ENCODE results near the gene WDR7.

Gene WDR7

DNA sequence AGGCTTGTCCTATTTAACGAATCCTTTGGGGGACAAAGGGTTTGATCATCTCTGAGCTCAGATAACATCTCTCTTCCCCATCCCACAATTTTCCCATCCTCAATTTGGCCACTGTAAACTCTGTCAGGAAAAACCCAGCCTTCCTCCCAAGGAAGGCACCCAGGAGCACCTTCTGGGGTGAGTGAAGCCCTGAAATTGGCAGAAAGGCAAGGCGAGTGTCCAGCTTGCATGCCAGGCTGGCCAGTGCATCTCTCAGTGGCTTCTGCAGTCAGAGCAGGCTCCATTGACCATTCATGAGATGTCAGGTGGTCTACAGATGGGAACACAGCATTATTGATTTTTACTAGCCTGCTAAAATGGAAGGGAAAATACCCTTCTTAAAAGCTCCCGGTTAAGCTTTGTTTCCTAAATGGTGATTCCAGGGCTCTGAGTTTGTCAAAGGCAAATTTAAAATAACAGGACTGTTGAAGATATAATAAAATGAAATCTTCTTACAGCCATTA lies 412.5 kb downstream of the WDR7 start:
- WGBS, 2 experiments (ENCODE audit: insufficient coverage in 2 of 2) = 91 to 100% methylated on average over 2 of the region's 3 CpGs
- H3K27ac ChIP-seq (ENCODE audit: low read depth, low read length, severe bottlenecking) = no peak overlapping the region
- no peaks in the 10 kb centered on the region for H3K9me3 ChIP-seq (ENCODE audit: control insufficient read depth, low read length)
- H3K36me3 ChIP-seq (ENCODE audit: control insufficient read depth, insufficient read depth, low read length) = no peaks in the 10 kb centered on the region
- no peaks in the 10 kb centered on the region for H3K4me1 ChIP-seq (ENCODE audit: control insufficient read depth, insufficient read depth, low read length, poor library complexity, severe bottlenecking)
- H3K4me3 ChIP-seq (ENCODE audit: extremely low read depth, insufficient read depth, low read length, poor library complexity, severe bottlenecking) = no peak overlapping the region

DNA sequence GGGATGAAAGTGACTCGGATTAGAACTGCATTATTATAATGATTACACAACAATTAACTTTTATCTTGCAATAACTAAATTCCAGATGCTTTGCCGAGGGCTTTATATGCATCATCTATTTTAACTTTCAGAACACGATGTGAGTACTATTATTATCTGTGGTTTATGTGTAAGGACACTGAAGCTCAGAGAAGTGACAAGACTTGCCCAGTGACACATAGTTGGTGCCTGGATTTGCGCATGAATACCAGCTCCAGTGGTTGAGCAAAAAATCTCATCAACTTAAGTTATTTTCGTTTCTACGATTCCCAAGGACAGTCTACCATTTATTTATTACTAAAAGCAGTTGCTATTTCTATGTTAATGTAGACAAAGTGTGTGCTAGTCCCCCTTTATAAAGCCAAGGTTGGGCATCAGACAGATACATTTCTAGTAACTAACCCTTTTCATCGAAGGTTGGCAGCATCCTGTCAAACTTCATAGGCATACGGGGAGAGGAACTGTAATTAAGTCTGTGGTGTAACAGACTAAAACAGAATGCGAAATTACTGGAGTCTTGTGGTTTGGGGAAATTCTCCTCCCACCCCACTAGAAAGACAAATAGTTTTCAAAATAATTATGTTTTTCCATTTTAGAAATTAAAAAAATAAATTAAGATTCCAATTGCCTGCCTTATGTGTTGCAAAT lies 422.5 kb downstream of the WDR7 start:
- WGBS, 2 experiments (ENCODE audit: insufficient coverage in 2 of 2) = 94% methylated on average over 3 of the region's 9 CpGs; no CpG with 5 or more reads in 1 of the 2 experiments
- no peaks in the 10 kb centered on the region for H3K36me3 ChIP-seq (ENCODE audit: control insufficient read depth, insufficient read depth, low read length)
- no peak overlapping the region for H3K4me3 ChIP-seq (ENCODE audit: extremely low read depth, insufficient read depth, low read length, poor library complexity, severe bottlenecking)
- no peak overlapping the region for H3K27ac ChIP-seq (ENCODE audit: low read depth, low read length, severe bottlenecking)
- no peaks in the 10 kb centered on the region for H3K9me3 ChIP-seq (ENCODE audit: control insufficient read depth, low read length)
- no peaks in the 10 kb centered on the region for H3K4me1 ChIP-seq (ENCODE audit: control insufficient read depth, insufficient read depth, low read length, poor library complexity, severe bottlenecking)

DNA sequence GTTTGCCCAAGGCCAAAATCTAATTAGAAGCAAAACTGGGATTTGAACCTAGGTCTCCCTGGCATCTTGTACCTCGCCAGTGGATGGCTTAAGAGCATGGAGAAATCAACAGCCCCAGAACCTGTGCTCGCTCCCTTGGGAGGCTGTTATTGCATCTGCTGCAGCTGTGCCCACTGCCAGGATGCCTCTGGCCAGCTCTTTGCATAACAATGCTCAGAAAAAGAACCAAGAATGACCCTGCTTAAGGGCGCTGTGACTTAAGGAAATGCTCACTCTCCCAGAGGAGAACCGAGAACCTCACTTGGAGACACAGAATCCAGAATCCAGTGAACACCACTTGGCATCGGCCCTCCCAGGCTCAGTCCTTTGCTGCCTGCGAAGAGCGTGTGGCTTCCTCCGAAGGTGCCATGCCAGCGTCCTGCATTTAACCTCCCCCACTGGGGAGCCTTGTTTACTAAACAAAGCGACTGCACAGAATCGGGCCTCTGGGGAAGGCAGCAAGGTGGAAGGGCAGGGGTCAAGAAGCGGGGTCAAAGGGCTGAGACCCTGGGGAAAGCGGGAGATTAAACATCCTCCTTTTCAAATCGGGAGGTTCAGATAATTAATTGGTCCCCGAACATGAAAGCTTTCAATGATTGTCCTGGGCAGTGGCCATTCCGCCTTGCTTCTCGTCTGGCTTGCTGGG lies 424.7 kb downstream of the WDR7 start:
- no peaks in the 10 kb centered on the region for H3K4me1 ChIP-seq (ENCODE audit: control insufficient read depth, insufficient read depth, low read length, poor library complexity, severe bottlenecking)
- no peaks in the 10 kb centered on the region for H3K36me3 ChIP-seq (ENCODE audit: control insufficient read depth, insufficient read depth, low read length)
- peaks cover 3% of the 10 kb centered on the region for H3K9me3 ChIP-seq (ENCODE audit: control insufficient read depth, low read length)
- H3K27ac ChIP-seq (ENCODE audit: low read depth, low read length, severe bottlenecking) = no peak overlapping the region
- 67 to 72% methylated on average over 13 to 16 of the region's 17 CpGs for WGBS, 2 experiments (ENCODE audit: insufficient coverage in 2 of 2)
- no peak overlapping the region for H3K4me3 ChIP-seq (ENCODE audit: extremely low read depth, insufficient read depth, low read length, poor library complexity, severe bottlenecking)

DNA sequence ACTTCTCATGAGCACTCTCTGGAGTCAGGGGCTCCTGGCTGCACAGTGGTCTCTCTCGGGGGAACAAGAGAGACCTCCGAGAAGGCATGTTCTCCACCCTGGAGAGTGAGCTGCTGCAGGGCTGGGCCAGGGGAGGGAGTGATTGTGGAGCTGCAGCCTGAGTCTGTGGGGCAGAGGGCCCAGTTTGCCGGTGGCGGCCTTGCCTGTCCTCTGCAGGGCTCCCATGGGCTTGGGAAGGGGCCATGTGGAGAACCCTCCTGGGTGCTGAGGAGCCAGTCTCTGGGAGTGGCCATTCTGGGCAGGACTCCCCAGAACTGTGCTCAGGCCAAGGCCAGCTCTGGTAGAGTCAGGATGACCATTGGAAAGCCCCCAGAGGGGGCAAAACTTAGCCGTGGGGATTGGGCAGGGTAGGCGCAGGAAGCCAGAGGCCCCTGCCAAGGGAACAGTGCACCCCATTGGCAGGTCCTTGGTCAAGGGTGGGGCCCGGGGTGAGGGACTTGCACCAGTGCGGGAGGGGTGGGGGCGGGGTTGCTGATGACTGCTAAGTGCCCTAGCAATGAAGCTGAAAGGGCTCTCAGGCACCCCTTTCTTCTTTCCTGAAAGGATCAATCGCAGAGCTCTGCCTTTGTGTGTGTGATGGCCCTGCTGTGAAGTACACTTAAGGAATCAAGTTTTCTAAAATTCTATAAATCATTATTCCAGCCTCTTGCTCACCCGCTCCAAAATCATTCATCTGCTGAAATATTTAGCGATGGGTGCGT lies 426.0 kb downstream of the WDR7 start:
- 78 to 91% methylated on average over 10 to 12 of the region's 13 CpGs for WGBS, 2 experiments (ENCODE audit: insufficient coverage in 2 of 2)
- no peak overlapping the region for H3K4me3 ChIP-seq (ENCODE audit: extremely low read depth, insufficient read depth, low read length, poor library complexity, severe bottlenecking)
- H3K4me1 ChIP-seq (ENCODE audit: control insufficient read depth, insufficient read depth, low read length, poor library complexity, severe bottlenecking) = no peaks in the 10 kb centered on the region
- no peak overlapping the region for H3K27ac ChIP-seq (ENCODE audit: low read depth, low read length, severe bottlenecking)
- no peaks in the 10 kb centered on the region for H3K36me3 ChIP-seq (ENCODE audit: control insufficient read depth, insufficient read depth, low read length)
- peaks cover 3% of the 10 kb centered on the region for H3K9me3 ChIP-seq (ENCODE audit: control insufficient read depth, low read length)

DNA sequence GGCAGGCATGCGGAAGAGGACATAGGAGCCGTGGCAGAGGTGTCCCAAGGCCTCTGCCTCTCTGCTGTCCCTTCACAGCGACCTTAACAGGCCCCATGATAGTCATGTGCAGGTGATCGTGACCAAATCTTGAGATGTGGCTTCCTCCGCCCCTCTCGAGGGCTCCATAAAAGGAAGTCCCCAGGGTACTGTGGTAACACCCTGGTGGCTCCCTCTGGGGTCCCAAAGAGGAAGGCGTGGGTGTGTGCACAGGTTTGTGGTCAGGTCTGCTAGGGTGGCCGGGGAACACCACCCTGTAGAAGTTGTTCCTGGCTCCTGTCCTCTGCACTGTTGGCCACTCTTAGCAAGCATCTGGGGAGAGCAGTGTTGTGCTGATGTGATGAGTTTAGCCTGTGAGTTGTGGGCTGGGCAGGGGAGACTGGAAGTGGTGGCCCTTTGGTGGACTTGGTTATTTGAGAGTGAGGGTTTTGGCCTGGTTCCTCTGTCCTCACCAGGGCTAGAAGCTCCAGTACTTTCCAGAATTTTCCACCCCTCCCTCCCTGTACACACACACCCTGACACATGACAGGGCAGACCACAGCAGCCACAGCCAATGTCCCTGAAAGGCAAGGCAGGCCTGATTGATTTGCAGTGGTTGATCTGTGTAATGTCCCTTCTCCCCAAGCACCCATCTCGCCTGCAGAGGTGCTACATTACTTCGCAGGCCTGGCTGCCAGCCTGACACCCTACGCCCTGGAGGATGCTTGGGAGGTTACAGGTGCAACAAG lies 426.8 kb downstream of the WDR7 start:
- Histone ChIP-seq H3K36me3 (ENCODE audit: control insufficient read depth, insufficient read depth, low read length) (no peaks in the 10 kb centered on the region), H3K4me3 (ENCODE audit: extremely low read depth, insufficient read depth, low read length, poor library complexity, severe bottlenecking) (no peak overlapping the region), H3K27ac (ENCODE audit: low read depth, low read length, severe bottlenecking) (no peak overlapping the region), H3K4me1 (ENCODE audit: control insufficient read depth, insufficient read depth, low read length, poor library complexity, severe bottlenecking) (no peaks in the 10 kb centered on the region), H3K9me3 (ENCODE audit: control insufficient read depth, low read length) (peaks cover 3% of the 10 kb centered on the region)
- 94 to 96% methylated on average over 9 to 11 of the region's 11 CpGs for WGBS, 2 experiments (ENCODE audit: insufficient coverage in 2 of 2)

DNA sequence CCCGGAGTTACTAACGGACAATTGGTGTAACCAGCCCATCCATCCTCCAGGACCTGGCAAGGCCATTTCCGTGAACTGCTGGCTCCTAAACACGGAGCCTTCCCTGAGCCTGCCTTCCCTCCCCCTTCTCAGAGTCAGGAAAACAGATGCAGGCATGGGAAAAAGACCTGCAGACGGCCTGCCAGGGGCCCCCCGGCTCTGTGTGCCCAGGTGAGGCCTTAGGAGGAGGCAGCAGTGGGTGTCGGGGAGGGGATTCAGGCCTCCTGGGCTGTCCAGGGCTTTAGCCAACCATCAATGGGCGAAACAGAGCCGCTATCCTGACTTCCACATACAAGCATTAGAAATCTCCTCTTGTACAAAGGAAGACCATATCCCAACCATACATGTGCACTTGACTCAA lies 427.5 kb downstream of the WDR7 start:
- Histone ChIP-seq H3K27ac (ENCODE audit: low read depth, low read length, severe bottlenecking) (no peak overlapping the region), H3K4me1 (ENCODE audit: control insufficient read depth, insufficient read depth, low read length, poor library complexity, severe bottlenecking) (no peaks in the 10 kb centered on the region), H3K36me3 (ENCODE audit: control insufficient read depth, insufficient read depth, low read length) (no peaks in the 10 kb centered on the region), H3K9me3 (ENCODE audit: control insufficient read depth, low read length) (peaks cover 3% of the 10 kb centered on the region), H3K4me3 (ENCODE audit: extremely low read depth, insufficient read depth, low read length, poor library complexity, severe bottlenecking) (no peak overlapping the region)
- 88 to 90% methylated on average over 5 of the region's 9 CpGs for WGBS, 2 experiments (ENCODE audit: insufficient coverage in 2 of 2)

DNA sequence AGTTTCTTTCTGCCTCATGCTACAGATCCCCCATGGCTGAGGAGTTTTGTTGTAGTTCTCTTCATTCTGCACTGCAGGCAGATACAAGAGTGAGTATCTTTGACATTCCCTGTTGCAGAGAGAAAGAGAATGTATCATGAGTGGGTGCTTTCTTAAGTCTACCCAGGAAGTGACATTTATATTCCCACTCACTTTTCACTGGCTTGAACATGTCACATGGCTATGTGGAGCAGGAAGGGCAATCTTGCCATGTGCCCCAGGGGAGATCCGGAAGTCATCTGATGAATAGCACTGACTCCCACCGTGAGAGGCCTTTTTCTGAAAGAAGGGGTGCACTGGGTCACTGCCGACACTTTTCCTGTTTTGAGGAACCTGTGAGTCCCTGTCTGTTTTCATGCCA lies 429.3 kb downstream of the WDR7 start:
- Histone ChIP-seq H3K4me3 (ENCODE audit: extremely low read depth, insufficient read depth, low read length, poor library complexity, severe bottlenecking) (no peak overlapping the region), H3K36me3 (ENCODE audit: control insufficient read depth, insufficient read depth, low read length) (no peaks in the 10 kb centered on the region), H3K9me3 (ENCODE audit: control insufficient read depth, low read length) (peaks cover 3% of the 10 kb centered on the region), H3K27ac (ENCODE audit: low read depth, low read length, severe bottlenecking) (no peak overlapping the region), H3K4me1 (ENCODE audit: control insufficient read depth, insufficient read depth, low read length, poor library complexity, severe bottlenecking) (no peaks in the 10 kb centered on the region)
- 92 to 93% methylated on average over 3 of the region's 3 CpGs for WGBS, 2 experiments (ENCODE audit: insufficient coverage in 2 of 2)

DNA sequence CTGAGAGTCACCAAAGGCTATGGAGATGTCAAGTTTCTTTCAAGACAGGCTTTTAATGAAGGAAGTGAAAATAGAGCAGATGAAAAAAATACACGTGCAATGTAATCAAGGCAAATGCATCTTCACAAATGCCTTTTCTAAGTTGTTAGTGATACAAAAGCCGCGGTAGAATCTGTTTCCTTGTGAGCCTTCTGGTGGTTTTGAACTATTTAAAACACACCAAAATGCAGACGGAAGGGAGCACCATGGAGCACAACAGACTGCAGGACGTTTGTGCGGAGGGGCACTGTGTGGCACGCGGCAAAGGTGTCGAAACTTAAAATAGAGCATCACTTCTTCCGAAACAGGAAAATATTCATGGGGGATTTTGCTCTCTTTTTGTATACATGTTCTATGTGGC lies 430.7 kb downstream of the WDR7 start:
- Histone ChIP-seq H3K27ac (ENCODE audit: low read depth, low read length, severe bottlenecking) (no peak overlapping the region), H3K4me3 (ENCODE audit: extremely low read depth, insufficient read depth, low read length, poor library complexity, severe bottlenecking) (no peak overlapping the region), H3K9me3 (ENCODE audit: control insufficient read depth, low read length) (peaks cover 3% of the 10 kb centered on the region), H3K36me3 (ENCODE audit: control insufficient read depth, insufficient read depth, low read length) (no peaks in the 10 kb centered on the region), H3K4me1 (ENCODE audit: control insufficient read depth, insufficient read depth, low read length, poor library complexity, severe bottlenecking) (no peaks in the 10 kb centered on the region)
- WGBS, 2 experiments (ENCODE audit: insufficient coverage in 2 of 2) = 92 to 93% methylated on average over 8 to 10 of the region's 10 CpGs

DNA sequence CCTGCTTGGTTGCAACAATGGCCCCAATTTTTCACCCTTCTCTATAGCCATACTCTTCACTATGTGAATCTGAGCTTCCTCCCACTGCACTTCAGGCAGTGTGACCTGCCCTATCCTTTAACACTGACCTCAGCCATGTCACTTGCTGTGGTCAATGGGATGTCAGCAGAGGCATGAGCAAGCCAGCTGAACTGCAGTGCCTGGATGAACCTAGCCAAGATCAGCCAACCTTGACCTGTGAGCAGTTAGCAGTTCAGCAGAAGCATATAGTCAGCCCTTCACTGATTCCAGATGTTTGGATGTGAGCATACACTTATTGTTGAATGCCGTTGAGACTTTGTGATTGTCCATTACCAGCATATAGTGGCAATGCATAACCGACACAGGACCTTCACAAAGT lies 432.3 kb downstream of the WDR7 start:
- Histone ChIP-seq H3K27ac (ENCODE audit: low read depth, low read length, severe bottlenecking) (no peak overlapping the region), H3K4me3 (ENCODE audit: extremely low read depth, insufficient read depth, low read length, poor library complexity, severe bottlenecking) (no peak overlapping the region), H3K36me3 (ENCODE audit: control insufficient read depth, insufficient read depth, low read length) (no peaks in the 10 kb centered on the region), H3K9me3 (ENCODE audit: control insufficient read depth, low read length) (peaks cover 3% of the 10 kb centered on the region), H3K4me1 (ENCODE audit: control insufficient read depth, insufficient read depth, low read length, poor library complexity, severe bottlenecking) (peaks cover 3% of the 10 kb centered on the region)
- WGBS, 2 experiments (ENCODE audit: insufficient coverage in 2 of 2) = 90 to 100% methylated on average over 2 of the region's 2 CpGs
